IPS-20b (cell line): ENCODE results near the gene PLSCR4.
"Not testable (repeated sequence)": the region's sequence is repeated elsewhere in the genome, so short reads cannot be mapped to it uniquely, and the experiment has no call there.

Experiments used
- H3K27ac ChIP-seq: one replicate; pipeline ENCODE4 v1.5.1; 2013; ENCODE audit warnings: low read length
- H3K27me3 ChIP-seq: 2 replicates; pipeline ENCODE4 v1.6.1; 2013; ENCODE audit warnings: mild to moderate bottlenecking, low read length, inconsistent platforms; ENCODE audit not compliant: insufficient read depth
- H3K36me3 ChIP-seq: 2 replicates; pipeline ENCODE4 v1.6.1; 2013; ENCODE audit warnings: low read depth, mild to moderate bottlenecking, inconsistent platforms, low read length, moderate library complexity; ENCODE audit not compliant: insufficient read depth
- H3K4me1 ChIP-seq: 2 replicates; pipeline ENCODE4 v1.6.1; 2013; ENCODE audit warnings: mild to moderate bottlenecking, control low read depth, inconsistent platforms, low read length, moderate library complexity; ENCODE audit not compliant: insufficient read depth
- H3K4me3 ChIP-seq: 2 replicates; pipeline ENCODE4 v1.5.1; 2013; ENCODE audit warnings: mild to moderate bottlenecking, low read length, inconsistent platforms
- H3K9ac ChIP-seq: 2 replicates; pipeline ENCODE4 v1.6.1; 2013; ENCODE audit warnings: low read depth, mild to moderate bottlenecking, inconsistent platforms, low read length, moderate library complexity
- H3K9me3 ChIP-seq: 2 replicates; pipeline ENCODE4 v1.6.1; 2013; ENCODE audit warnings: mild to moderate bottlenecking, low read depth, low read length, inconsistent platforms; ENCODE audit not compliant: insufficient read depth

Gene PLSCR4

GRCh38 chr3:146241523-146242240 is 9.2 kb downstream of the PLSCR4 start:
- Histone ChIP-seq H3K27me3 (no peaks in the 10 kb centered on the region), H3K27ac (no peak overlapping the region), H3K4me1 (no peaks in the 10 kb centered on the region), H3K36me3 (no peaks in the 10 kb centered on the region), H3K9me3 (peaks cover 8% of the 10 kb centered on the region; the same call in 1 of the 2 replicates), H3K9ac (no peak overlapping the region), H3K4me3 (no peak overlapping the region)

- no peak overlapping the region for H3K27ac ChIP-seq
- H3K9ac ChIP-seq = no peak overlapping the region
- H3K4me3 ChIP-seq = no peak overlapping the region
- no peaks in the 10 kb centered on the region for H3K36me3 ChIP-seq
- H3K9me3 ChIP-seq = peaks cover 20% of the 10 kb centered on the region
- H3K4me1 ChIP-seq = no peaks in the 10 kb centered on the region
- H3K27me3 ChIP-seq = no peaks in the 10 kb centered on the region
Observed at GRCh38 chr3:146233487-146233886, 17.4 kb downstream of the PLSCR4 start.

GRCh38 chr3:146227486-146227885 is 23.4 kb downstream of the PLSCR4 start:
- H3K9ac ChIP-seq = 0 out of 2 replicates have a peak overlapping the region, but pooled peaks have one; percentile 18
- H3K36me3 ChIP-seq = no peaks in the 10 kb centered on the region
- no peak overlapping the region for H3K27ac ChIP-seq
- 0 out of 2 replicates have a peak, but pooled peaks cover 5% of the 10 kb centered on the region for H3K4me1 ChIP-seq
- H3K9me3 ChIP-seq = no peaks in the 10 kb centered on the region
- no peaks in the 10 kb centered on the region for H3K27me3 ChIP-seq
- no peak overlapping the region for H3K4me3 ChIP-seq

- Histone ChIP-seq H3K9ac (0 out of 2 replicates have a peak overlapping the region, but pooled peaks have one; percentile 18), H3K9me3 (no peaks in the 10 kb centered on the region), H3K27me3 (no peaks in the 10 kb centered on the region)
Observed at GRCh38 chr3:146226881-146227280, 24.0 kb downstream of the PLSCR4 start.

GRCh38 chr3:146225458-146225857 is 25.4 kb downstream of the PLSCR4 start:
- H3K27me3 ChIP-seq, H3K27ac ChIP-seq, H3K4me1 ChIP-seq, H3K4me3 ChIP-seq, H3K9me3 ChIP-seq, H3K9ac ChIP-seq, H3K36me3 ChIP-seq: not testable (repeated sequence)

More at GRCh38 chr3:146226881-146227280, 24.0 kb downstream of the PLSCR4 start:
- Histone ChIP-seq H3K4me1 (peaks cover 7% of the 10 kb centered on the region; the same call in 1 of the 2 replicates), H3K4me3 (no peak overlapping the region), H3K36me3 (no peaks in the 10 kb centered on the region), H3K27ac (no peak overlapping the region)

GRCh38 chr3:146223401-146224373 is 27.2 kb downstream of the PLSCR4 start:
- no peaks in the 10 kb centered on the region for H3K27me3 ChIP-seq
- H3K9ac ChIP-seq = no peak overlapping the region
- H3K4me3 ChIP-seq = no peak overlapping the region
- H3K9me3 ChIP-seq = no peaks in the 10 kb centered on the region
- no peaks in the 10 kb centered on the region for H3K36me3 ChIP-seq
- peaks cover 7% of the 10 kb centered on the region; the same call in 1 of the 2 replicates for H3K4me1 ChIP-seq
- H3K27ac ChIP-seq = no peak overlapping the region

- H3K27ac ChIP-seq = no peak overlapping the region
- no peak overlapping the region for H3K9ac ChIP-seq
- no peaks in the 10 kb centered on the region for H3K36me3 ChIP-seq
- no peak overlapping the region for H3K4me3 ChIP-seq
- peaks cover 7% of the 10 kb centered on the region; the same call in 1 of the 2 replicates for H3K4me1 ChIP-seq
- H3K9me3 ChIP-seq = no peaks in the 10 kb centered on the region
- no peaks in the 10 kb centered on the region for H3K27me3 ChIP-seq
Observed at GRCh38 chr3:146222204-146223046, 28.5 kb downstream of the PLSCR4 start.

GRCh38 chr3:146221276-146221675 is 29.6 kb downstream of the PLSCR4 start:
- Histone ChIP-seq H3K4me1 (peaks cover 3% of the 10 kb centered on the region; the same call in 1 of the 2 replicates), H3K36me3 (no peaks in the 10 kb centered on the region), H3K27ac (peak overlapping the region; percentile 36), H3K9me3 (no peaks in the 10 kb centered on the region), H3K9ac (no peak overlapping the region), H3K27me3 (no peaks in the 10 kb centered on the region), H3K4me3 (no peak overlapping the region)

GRCh38 chr3:146218880-146219866 is 31.7 kb downstream of the PLSCR4 start:
- H3K36me3 ChIP-seq = no peaks in the 10 kb centered on the region
- no peak overlapping the region for H3K4me3 ChIP-seq
- no peaks in the 10 kb centered on the region for H3K27me3 ChIP-seq
- peaks cover 3% of the 10 kb centered on the region; the same call in 1 of the 2 replicates for H3K4me1 ChIP-seq
- no peak overlapping the region for H3K27ac ChIP-seq
- H3K9me3 ChIP-seq = no peaks in the 10 kb centered on the region
- no peak overlapping the region for H3K9ac ChIP-seq

GRCh38 chr3:146217324-146217723 is 33.6 kb downstream of the PLSCR4 start:
- H3K36me3 ChIP-seq = no peaks in the 10 kb centered on the region
- H3K4me1 ChIP-seq = peaks cover 1% of the 10 kb centered on the region; the same call in 1 of the 2 replicates
- no peak overlapping the region for H3K9ac ChIP-seq
- no peaks in the 10 kb centered on the region for H3K27me3 ChIP-seq
- no peaks in the 10 kb centered on the region for H3K9me3 ChIP-seq
- no peak overlapping the region for H3K4me3 ChIP-seq
- no peak overlapping the region for H3K27ac ChIP-seq
